Measurements from ENCODE around the gene RPLP2.

DNA sequence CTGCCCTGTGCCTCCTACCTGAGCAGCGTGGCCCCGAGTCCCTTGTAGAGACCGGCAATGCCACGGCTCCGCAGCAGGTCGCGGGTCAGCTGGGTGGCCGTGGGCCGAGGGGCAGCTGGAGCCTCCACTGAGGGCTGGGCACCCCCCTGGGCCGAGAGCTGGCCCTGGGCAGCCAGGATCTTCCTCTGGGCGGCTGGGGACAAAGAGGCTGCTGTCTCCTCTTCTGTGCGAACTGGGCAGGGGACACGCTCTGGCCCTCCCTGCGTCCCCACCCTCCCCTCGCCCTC is 17.3 kb upstream of the RPLP2 start:
- no peak for TF ChIP-seq ZNF501 (tag by site-specific recombination; IDR thresholded peaks at IDR 0.05)
- no peak for TF ChIP-seq ZNF157 (tag by site-specific recombination; IDR thresholded peaks at IDR 0.05)
- no peak for TF ChIP-seq ZBTB1 (tag by site-specific recombination; IDR thresholded peaks at IDR 0.05)
- TF ChIP-seq ZNF311 (tag by site-specific recombination; IDR thresholded peaks at IDR 0.05; ENCODE audit: borderline replicate concordance) = no peak
- TF ChIP-seq CTCF (tag by site-specific recombination; IDR thresholded peaks at IDR 0.05) = no peak
- no peak for TF ChIP-seq ZNF350 (tag by site-specific recombination; IDR thresholded peaks at IDR 0.05)
- TF ChIP-seq, protein P1, sequence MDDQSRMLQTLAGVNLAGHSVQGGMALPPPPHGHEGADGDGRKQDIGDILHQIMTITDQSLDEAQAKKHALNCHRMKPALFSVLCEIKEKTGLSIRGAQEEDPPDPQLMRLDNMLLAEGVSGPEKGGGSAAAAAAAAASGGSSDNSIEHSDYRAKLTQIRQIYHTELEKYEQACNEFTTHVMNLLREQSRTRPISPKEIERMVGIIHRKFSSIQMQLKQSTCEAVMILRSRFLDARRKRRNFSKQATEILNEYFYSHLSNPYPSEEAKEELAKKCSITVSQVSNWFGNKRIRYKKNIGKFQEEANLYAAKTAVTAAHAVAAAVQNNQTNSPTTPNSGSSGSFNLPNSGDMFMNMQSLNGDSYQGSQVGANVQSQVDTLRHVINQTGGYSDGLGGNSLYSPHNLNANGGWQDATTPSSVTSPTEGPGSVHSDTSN (CRISPR knock-in tag; IDR thresholded peaks at IDR 0.05) = no peak
- TF ChIP-seq, protein P2, sequence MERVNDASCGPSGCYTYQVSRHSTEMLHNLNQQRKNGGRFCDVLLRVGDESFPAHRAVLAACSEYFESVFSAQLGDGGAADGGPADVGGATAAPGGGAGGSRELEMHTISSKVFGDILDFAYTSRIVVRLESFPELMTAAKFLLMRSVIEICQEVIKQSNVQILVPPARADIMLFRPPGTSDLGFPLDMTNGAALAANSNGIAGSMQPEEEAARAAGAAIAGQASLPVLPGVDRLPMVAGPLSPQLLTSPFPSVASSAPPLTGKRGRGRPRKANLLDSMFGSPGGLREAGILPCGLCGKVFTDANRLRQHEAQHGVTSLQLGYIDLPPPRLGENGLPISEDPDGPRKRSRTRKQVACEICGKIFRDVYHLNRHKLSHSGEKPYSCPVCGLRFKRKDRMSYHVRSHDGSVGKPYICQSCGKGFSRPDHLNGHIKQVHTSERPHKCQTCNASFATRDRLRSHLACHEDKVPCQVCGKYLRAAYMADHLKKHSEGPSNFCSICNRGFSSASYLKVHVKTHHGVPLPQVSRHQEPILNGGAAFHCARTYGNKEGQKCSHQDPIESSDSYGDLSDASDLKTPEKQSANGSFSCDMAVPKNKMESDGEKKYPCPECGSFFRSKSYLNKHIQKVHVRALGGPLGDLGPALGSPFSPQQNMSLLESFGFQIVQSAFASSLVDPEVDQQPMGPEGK (tag by site-specific recombination; IDR thresholded peaks at IDR 0.05) = no peak

Data from HEK293 (cell line).